HG02973 (cell line): Measurements from ENCODE around the gene EP400.
A peak's percentile ranks its signal among the peaks of the same experiment; 100 is the strongest.
"Not testable (repeated sequence)": the region's sequence is repeated elsewhere in the genome, so short reads cannot be mapped to it uniquely, and the experiment has no call there.

Experiments
- ATAC-seq: cut with Tn5 transposase; IDR thresholded peaks from one replicate; pipeline ENCODE4 v1.9.1; 2021; ENCODE audit warnings: moderate library complexity; ENCODE audit not compliant: unreplicated experiment

The EP400 gene

DNA sequence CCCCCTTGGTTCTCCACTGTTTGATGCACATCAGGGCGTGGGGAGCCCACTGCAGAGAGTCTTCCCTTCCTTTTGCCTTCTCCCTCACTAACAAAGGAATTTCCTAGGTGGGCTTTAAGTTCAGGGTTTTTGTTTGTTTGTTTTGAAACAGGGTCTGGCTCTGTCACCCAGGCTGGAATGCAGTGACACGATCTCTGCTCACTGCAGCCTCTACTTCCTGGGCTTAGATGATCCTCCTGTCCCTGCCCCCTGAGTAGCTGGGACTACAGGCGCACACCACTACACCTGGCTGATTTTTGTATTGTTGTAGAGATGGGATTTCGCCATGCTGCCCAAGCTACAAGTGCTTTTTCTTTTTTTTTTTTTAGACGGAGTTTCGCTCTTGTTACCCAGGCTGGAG is 33.8 kb downstream of the EP400 start:
- ATAC-seq = no peak

DNA sequence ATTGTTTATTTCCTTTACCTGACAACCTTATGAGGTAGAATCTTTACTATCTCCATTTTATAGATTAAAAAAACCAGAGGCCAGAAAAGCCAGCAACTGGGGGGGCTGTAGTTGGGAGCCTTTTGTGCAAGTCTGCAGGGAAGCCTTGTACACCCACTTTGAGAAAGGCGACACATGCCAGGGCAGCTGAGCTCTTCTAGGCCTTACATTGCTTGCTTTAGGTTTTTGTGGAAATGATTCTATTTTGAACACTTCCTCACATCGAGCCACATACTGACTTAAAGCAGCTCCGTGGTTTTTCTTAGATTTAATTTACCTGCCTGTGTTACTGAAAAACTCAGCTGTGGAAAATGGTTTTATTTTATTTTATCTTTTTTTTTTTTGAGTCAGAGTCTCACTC is 34.6 kb downstream of the EP400 start:
- no peak for ATAC-seq

DNA sequence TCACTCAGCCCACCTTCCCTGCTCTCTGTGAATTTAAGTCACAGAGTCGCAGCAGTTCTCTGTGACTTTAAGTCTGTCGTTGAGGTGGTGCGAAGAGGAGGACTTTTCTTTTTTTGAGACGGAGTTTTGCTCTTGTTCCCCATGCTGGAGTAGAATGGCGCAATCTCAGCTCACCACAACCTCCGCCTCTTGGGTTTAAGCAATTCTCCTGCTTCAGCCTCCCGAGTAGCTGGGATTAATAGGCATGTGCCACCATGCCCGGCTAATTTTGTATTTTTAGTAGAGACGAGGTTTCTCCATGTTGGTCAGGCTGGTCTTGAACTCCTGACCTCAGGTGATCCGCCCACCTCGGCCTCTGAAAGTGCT is 35.8 kb downstream of the EP400 start:
- not testable (repeated sequence) for ATAC-seq

DNA sequence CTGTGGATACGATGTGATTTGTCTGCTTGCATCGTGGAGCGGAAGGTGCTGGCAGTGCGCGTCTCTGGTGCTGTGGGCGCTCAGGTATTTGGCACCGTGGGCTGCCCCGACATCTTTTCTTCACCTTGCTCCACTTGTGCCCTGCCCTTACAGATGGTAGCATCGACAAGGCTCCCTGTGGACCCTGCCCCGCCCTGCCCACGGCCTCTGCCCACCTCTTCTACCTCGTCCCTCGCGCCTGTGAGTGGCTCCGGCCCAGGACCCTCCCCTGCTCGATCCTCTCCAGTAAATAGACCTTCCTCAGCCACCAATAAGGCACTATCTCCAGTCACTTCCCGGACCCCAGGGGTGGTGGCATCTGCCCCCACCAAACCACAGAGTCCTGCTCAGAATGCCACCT is 36.6 kb downstream of the EP400 start:
- no peak for ATAC-seq

DNA sequence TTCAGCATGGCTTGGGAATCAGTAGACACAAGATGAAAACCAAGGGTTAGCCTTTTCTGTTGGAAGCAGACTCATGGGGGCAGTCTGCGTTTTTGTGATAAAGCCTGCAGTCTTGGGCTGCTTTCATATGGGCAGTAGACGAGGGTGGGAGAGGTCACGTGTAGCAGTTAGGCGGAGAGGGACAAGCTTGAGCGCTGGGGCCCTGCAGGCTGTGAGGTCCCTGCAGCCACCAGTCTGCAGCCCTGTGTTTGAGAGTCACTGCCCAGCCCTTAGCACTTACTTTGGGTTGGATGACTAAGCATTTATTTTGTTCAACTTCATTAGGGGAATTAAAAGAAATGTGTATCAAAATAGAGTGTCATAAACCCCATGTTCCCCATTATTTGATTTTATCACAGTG is 37.2 kb downstream of the EP400 start:
- no peak for ATAC-seq

DNA sequence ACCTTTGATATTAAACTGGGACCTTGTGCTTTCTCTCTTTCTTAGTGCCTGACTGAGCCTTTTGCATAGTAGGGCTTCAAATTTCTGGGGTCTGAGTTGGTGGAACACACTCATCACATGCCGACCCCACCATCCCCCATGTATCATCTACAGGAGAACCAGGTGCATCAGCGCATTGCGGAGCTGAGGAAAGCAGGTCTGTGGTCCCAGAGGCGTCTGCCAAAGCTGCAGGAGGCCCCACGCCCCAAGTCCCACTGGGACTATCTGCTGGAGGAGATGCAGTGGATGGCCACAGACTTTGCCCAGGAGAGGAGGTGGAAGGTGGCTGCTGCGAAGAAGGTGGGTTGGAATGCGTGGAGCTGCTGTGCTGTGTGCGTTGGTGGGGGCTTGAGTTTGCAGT is 37.8 kb downstream of the EP400 start:
- ATAC-seq = no peak

DNA sequence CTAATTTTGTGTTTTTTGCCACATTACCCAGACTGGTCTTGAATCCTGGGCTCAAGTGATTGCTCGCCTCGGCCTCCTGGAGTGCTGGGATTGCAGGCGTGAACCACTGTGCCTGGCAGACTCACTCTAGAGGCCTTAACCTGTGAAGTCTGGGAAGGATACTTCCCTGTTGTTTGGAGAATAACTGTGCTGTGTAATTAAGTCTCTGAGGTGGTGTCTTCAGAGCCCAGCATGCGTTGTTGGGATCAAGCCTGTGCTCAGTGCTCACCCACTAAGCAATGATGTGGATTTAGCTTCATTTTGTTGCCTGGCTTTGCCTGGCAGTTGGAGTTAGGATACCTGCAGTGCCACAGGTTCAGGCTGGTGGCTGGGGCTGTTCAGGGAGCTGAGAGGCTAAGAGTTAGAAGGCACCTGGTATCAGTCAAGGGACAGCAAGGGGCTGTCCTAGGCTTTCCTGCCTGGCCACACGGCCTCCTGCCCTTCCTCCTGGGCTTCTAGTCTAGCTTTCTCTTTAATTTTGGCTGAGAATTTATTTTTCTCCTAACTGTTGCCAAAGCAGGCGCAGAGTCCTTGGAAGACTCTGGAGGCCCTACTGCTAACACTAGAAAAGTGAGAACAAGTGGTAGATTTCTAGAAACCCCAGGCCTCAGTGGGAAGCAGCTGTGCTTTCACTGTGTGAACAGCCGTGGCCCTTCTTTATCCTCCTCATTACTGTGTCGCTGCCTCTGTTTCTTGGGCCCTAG is 38.5 kb downstream of the EP400 start:
- ATAC-seq = no peak

DNA sequence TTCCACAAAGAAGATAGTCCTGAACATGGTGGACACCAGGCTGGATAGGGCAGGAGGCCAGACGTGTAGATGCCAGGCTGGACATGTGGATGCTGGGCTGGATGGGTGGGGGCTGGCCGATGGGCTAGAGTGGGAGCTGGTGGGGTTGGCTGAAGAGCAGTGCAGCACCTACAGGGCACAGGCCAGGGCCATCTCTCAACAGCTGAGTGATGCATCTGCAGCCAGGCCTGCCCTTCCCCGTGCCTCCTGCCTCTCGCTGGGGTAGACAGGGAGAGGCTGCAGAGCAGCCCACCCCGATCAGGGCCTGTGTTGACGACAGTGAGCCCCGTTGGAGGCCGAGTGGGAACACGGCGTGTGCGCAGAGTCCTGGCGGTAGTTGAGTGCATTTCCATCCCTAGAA is 39.3 kb downstream of the EP400 start:
- no peak for ATAC-seq

DNA sequence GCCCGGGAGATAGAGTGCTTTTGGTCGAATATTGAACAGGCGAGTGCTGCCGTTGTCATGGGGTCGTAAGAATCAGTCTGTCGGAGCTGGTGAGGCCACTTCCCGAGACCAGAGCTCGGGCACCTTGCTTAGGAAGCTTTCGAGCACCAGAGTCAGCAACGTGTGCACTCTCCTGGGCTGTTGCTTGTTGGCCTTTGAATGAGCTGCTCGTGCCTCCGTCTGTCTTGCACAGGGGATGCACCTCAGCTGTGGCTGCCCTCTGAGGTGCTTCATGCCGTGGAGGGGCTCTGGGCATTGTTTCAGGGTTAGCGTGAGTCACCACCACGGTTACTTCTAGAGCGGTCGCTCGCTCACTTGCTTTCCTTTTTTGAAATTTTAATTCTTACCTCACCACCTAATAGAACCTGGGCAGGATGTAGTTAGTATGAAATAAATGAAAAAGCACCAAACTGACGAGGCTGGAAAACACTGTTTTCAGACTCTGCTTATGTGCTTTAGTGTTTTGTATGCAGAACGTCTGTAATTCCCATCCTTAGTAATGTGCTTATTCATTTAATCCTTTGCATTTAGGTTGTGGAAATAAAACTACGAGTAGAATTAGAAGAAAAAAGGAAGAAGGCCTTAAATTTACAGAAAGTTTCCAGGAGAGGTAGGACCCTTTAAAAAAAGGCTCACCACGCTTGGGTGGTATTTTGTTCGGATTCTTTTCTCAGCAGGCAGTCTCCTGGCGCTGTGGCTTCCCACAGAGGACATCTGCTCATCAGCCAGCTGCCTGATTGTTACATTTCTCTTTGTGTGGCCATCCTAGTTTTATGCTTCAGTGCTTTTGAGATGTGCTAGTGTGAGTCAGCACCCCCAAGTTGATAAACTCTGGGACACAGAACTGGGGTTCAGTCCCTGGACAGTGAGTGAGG is 40.6 kb downstream of the EP400 start:
- ATAC-seq = no peak

DNA sequence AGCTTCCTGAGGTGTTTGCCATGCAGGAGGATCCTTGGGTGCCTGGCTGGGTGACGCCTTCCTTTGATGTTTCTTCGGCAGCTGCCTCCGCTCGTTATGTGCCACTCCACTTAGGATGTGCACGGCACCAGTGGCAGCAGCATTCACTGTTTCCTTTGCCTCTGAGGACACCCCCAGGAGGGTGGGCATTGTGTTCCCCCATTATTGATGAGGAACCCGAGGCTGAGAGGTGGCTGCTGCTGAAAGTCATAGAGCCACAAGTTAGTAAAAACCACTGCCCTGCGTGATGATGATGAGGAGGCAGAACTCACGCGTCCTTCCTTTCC is 41.2 kb downstream of the EP400 start:
- no peak for ATAC-seq

DNA sequence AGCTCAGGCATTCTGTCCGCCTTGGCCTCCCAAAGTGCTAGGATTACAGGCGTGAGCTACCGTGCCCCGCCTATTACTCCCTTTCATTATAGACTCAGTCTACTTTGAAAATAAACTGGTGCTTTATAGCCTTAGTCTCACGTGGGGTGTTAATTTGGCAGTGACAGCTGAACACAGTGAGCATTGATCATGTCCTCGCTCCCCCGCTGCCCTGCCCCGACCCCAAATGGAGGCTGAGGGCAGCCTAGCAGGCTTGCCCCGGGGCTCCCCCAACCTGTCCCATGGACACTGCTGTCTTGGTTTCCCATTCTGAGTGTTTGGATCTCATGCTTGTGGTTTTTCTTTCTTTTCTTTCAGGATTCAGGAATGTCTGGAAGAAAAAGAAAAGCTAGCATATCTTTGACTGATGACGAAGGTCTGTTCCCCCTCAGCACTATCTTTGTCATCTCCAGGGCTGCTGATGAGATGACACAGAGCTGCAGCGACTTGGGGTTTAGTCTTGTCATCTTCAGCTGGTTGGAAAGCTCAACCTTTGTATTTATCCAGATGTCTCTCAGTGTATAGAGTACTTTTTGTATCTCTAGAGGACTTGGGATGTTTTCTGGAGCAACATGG is 42.2 kb downstream of the EP400 start:
- no peak for ATAC-seq

DNA sequence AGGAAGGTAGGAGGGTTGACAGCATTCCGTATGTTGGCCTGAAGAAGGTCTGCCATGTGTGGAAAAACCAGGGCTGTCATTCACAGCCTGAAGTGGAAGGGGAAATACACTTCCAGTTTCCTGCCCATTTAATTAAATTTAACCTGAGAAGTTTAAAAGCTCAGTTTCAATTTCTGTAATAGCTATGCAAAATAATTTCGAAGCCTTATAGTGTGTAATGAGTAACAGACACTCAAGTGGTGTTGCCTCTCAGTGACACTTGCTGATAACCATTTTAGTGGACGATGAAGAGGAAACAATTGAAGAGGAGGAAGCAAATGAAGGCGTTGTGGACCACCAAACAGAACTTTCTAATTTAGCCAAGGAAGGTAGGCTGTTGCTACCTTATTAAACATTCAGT is 44.8 kb downstream of the EP400 start:
- ATAC-seq = peak; percentile 69

DNA sequence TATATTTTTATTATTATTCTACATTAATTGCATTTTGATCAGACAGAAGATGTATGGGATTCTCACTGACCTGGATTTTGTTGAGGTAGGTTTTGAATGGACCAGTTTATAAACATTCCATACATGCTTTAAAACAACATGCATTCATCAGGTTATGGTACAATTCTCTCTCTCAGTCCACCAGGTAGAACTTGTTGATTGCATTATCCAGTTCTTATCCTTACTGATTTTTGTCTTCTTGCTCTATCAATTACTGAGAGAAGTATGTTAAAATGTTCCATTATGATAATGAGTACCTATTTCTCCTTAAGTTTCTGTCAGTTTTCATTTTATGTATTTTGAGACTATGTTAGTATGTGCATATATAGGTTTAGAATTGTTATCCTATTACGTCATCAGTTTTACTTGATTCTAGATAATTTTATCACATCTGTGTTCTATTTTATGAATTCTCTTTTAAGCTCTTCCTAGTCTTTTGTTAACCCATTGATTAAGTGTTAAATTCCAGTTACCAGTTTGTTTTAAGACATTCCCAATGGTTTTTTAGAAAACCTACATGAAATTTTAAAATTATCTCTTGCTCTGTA is 50.6 kb downstream of the EP400 start:
- ATAC-seq = no peak

DNA sequence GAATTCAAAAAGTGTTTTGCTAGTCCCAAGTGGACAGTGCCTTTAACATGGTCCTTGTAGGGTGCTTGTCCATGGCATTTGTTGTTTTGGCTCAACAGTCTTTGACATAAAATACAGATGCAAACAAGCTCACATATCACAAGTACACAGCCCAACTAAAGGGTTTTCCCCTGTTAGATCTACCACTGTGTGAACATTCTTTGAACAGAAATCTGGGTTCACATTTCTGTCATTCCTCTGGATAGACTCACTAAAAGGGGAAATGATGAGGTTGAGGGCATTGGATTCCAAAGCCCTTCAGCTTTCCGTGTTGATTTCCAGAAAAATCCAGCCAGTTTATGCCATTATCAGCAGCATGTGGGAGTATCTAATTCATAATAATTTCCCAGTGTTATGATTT is 54.1 kb downstream of the EP400 start:
- no peak for ATAC-seq

DNA sequence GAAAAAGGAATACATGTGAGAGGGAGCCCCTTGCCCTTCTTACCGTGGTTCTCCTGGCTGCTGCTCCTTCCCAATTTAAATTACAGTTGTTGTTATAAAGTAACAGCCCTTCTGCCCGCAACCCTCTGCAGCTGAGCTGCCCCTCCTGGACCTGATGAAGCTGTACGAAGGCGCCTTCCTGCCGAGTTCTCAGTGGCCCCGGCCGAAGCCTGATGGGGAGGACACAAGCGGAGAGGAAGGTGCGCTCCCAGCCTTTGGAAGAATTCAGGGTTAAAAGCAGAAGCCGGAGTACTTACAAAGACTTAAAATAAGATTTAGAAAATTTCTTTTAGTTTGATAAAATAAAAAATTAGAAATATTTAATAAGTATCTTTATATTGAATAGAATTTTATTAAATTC is 55.2 kb downstream of the EP400 start:
- ATAC-seq = no peak

DNA sequence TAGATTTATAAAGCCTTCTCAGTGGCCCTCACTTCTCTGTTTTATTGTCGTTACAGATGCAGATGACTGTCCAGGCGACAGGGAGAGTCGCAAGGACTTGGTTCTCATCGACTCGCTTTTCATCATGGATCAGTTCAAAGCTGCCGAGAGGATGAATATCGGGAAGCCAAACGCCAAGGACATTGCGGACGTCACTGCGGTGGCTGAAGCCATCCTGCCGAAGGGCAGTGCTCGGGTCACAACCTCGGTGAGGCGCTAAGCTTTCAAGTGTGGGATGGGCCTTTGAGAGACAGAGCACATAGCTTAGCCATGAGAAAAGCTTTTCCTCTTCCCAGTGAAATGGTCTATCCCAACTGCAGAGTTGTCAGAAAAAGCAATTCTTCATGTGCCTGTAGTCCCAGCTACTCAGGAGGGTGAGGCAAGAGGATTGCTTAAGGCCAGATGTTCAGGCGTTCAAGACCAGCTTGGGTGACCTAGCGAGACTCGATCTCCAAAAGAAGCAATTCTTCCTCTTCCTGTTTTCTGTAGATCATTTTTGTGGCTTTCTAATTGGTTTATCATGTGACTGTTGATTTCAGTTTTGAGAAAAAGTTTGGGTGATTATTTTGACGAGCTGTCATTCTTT is 56.4 kb downstream of the EP400 start:
- ATAC-seq = no peak

DNA sequence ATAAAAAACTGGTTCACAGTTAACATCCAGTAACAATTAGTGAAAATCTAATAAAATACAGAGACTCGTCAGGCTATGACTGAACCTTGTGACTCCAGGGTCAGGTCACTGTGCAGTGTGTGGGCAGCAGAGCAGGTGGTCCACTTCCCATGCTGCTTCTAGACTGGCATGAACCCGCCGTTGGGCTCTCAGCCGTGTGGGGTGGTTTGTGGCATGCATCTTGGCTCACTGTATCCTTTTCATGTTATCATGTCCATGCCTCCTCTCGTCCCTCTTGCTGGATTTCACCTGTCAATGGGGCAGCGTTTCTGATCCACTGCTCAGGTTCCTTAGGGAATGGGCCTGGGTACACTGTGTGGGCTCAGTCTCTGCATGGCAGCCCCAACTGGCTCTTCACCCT is 57.3 kb downstream of the EP400 start:
- no peak for ATAC-seq

DNA sequence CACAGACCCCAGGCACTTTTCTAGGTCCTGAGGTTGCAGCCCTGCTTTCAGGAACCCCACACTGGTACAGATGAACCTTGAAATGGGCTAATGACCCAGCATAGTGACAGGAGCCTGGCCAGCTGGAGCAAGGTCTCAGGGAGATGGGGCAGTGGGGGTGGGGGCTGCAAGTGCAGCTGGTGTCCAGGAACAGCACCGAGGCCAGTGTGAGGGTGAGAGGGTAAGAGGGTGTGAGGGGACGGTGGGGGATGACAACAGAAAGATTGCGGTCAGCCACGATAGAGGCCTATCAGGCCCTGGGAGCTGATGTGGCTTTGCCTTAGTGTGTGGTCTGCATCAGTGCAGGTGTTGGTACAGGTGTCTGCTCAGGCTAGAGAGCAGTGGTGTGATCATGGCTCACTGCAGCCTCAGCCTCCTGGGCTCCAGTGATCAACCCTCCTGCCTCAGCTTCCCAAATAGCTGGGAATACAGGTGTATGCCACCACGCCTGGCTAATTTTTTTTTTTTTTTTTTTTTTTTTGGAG is 59.7 kb downstream of the EP400 start:
- no peak for ATAC-seq

DNA sequence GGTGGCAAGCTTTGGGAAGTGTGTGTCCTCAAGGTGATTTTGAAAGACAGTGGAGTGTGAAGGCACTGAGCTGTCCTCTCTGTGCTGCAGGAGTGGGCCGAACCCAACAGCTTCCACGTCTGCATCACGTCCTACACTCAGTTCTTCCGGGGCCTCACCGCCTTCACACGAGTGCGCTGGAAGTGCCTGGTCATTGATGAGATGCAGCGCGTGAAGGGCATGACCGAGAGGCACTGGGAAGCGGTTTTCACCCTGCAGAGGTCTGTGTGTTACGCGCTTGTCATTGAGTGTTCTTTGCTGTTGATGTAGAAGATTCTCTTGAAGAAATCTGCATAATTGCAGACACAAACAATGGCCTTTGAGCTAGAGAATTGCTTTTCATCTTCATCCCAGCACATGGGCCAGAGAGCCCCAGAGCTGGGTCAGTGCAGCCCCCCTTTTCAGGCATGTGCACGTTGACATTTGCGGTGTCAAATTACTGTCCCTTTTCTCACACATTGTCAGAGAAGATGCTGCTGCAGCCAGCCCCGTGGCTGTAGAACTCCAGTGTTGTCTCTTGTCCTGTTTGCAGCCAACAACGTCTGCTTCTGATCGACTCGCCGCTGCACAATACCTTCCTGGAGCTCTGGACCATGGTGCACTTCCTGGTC is 63.3 kb downstream of the EP400 start:
- ATAC-seq = no peak

DNA sequence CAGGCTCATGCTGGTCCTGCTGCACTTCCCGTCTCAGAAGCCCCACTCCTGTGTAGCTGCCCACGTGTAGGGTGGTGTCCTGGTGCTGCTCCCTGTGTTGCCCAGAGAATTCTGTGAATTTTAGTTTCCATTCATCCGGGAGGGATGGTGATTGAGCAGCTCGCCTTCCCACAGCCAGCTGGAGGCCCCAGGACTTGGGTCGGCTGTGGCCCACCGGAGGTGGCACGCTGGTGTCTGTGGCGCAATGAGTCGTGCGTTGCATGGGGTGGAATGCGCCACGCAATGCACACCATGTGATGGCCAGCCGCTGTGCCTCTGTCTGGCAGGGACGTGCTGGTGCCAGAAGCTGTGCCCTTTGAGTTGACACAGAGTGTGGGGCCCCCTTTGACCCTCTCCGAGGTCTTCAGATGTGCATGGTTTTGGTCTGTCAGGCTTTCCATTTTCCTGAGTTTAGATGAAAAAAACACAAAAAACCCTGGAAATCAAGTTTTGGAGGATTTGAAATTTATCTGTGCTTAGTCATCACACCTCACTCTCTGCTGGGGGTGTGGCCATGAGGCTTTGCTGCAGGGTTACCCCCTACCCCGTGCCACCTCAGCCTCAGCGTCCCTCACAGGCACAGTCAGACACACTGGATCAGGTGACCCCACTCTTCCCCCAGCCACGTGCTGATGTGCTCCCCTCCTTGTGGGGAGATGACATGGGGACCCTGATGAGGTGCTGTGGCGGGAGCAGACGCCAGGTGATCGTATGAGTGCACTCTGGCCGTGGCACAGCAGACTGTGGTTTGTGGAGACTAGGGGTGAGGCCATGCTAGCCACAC is 64.6 kb downstream of the EP400 start:
- ATAC-seq = no peak
